ENCODE results near the gene ALPK1. TPM values are rescaled to one million over a fixed set of nuclear protein-coding genes. Genes with fewer than 3 reads are reported as not detected.

The ALPK1 gene
- total RNA-seq, 2 experiments from 2014 or later, result 3.8 to 4.4 TPM

DNA sequence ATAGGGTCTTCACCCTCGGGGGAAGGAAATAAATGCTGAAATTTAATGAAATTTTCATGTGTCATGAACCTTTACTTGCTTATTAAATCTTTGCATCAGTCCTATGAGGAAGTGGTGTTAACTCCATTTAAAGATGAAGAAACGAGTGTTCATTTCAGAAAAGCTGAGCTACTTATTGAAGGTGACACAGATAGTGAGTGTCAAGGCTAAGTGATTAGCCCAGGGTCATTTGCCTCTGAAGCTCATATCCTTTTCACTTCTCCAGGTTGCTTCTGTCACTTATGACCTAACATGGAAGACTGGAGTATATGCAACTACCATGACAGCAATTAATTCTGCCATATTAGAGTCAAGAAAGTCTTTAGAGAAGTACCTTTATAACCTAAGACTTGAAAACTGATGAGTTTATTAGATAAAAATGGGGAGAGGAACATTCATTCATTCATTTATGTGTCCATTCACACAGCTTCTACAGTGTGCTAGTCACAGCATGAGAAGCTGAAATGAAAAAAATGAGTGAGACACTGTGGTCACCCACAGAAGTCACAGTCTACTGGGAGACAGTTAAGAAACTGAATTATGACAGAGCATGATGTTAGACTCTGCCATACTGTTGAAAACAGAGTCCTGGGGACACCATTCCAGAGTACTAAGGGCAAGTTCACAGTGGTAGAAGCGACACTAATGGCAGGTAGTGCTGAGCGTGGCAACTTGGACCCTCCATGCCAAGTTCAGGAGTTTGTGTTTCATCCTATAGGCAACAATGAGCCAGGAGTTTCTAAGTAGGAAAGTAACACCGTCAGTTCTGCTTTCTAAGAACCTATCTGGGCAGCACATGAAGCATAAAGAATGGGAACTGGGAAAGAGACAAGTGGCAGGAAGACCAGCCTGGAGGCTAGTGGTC lies 21.3 kb downstream of the ALPK1 start:
- ChIA-PET POLR2A (no interaction called here), CTCF (interaction anchor here (1.3 kb wide), 1 partner anchor 206 kb away, joined by 3 read pairs; no protein-coding TSS in a partner anchor)

GRCh38 chr4:112321776-112322684 lies 24.9 kb downstream of the ALPK1 start:
- POLR2A ChIA-PET, result no interaction called here
- CTCF ChIA-PET, result interaction anchor here (1.0 to 2.3 kb wide), 3 partner anchors 22 to 222 kb away, joined by 3 to 5 read pairs (median 3); no protein-coding TSS in a partner anchor

DNA sequence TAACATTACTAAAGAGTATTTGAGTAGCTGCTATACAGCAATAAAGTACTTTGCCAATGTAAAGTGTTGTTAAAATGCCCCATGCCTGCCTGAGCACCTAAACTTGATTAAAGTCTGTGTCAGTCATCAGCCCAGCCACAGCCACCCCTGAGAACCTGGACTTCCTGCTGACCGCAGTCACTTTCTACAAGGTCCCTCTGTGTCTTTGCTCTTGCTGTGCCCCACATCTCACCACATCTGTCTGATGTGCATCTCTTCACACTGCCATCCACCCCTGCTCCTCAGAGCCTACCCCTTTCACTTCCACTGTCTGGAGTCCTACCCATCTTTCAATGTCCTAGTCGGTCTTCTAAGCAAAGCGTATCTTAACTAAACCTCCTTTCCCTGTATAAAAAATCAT lies 25.7 kb downstream of the ALPK1 start:
- POLR2A ChIA-PET, result no interaction called here

GRCh38 chr4:112325530-112325929 lies 28.4 kb downstream of the ALPK1 start:
- ChIA-PET POLR2A (no interaction called here), CTCF (interaction anchor here (0.7 to 0.9 kb wide), 3 partner anchors 25 to 200 kb away, joined by 3 to 4 read pairs (median 4); no protein-coding TSS in a partner anchor)

More for the DNA sequence above, 25.7 kb downstream of the ALPK1 start:
- CTCF ChIA-PET, result interaction anchor here (1.0 to 2.3 kb wide), 3 partner anchors 23 to 223 kb away, joined by 3 to 5 read pairs (median 3); no protein-coding TSS in a partner anchor

DNA sequence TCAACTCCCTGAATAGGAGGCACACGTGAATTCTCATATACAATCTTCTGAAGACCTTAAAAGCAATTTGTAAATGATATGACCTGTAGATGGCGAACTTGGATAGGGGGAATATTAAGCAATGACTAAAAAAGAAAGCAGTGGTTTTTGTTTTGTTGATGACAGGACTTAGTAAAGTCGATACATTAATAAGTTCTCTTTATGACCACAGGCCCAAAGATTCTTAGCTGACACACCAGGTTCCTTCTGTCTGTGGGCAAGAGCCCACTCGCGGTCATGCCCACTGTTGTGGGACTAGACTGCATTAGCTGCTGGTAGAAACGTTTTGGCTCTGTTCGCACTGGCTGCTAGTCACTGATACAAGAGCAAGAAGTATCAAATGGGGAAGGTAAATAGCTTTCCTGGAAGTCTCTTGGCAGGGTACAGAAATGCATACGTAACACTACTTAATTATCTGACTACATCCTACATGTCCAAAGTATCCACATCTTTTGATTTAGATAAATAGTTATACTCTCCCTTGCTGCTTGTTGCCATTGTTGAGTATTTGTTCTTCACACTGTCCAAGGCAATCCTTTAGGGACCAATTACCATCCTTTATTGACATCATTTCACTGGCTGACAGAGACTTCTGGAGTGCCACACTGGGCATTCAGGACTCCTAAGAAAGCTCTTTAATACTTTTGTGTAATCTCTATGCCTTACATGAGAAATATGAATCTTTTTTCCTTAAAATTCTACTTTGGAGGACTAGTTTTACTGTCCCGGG lies 31.0 kb downstream of the ALPK1 start:
- POLR2A ChIA-PET, result interaction anchor here (1.0 kb wide), 1 partner anchor 55 kb away, joined by 3 read pairs; no protein-coding TSS in a partner anchor

DNA sequence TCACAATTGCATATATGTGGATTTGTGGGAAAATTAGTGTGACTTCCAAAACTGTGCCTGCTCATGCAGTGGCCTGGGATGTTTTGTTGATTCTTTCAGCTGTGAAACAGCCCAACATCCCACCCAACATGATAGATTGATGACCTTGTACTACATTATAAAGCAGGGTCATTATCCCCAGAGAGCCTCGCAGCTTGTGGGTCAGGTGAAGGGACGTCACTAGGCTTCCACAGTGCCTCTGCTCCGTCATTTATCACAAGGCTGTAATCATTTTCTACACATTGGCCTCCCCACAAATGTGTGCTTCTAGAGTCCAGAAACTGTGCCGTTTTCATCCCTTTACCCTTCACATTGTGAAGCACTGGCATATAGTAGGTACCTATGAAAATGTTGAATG lies 31.6 kb downstream of the ALPK1 start:
- ChIA-PET POLR2A (no interaction called here), CTCF (interaction anchor here (0.8 to 1.9 kb wide), 3 partner anchors 191 to 196 kb away, joined by 3 to 10 read pairs (median 3); no protein-coding TSS in a partner anchor)

More for the DNA sequence above, 31.0 kb downstream of the ALPK1 start:
- CTCF ChIA-PET, result interaction anchor here (0.8 to 1.9 kb wide), 3 partner anchors 192 to 197 kb away, joined by 3 to 10 read pairs (median 3); no protein-coding TSS in a partner anchor

DNA sequence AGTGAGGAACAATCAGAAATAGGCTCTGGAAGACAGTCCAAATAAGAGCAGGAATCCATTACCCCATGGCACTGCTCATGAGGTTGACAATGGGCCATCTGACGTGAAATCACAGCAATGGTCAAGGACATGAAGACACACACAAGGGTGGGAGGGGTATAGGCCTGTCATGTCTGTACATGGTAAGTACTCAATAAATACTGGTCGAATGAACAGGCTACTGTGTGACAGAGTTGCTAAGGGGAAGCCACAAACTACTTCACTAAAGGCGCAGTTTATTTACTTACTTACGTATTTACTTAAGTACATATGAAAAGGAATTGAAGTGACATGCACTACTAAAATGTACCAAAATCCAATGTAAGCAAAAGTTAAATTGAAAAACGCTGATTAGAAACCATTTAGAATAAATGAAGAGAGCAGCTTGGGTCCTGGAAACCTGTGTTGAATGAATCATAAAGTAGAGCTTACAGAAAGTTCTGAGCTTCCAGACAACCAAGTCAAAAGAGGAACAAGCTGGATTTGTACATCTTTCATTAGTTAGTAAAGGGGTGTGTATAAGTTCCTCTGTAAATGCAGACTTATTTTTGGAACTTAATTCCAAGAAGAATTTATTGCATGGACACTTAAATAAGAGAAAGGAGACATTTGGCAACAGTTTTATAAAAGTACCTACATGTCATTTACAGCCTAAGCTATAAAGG lies 32.7 kb downstream of the ALPK1 start:
- POLR2A ChIA-PET, result no interaction called here

GRCh38 chr4:112330921-112331320 lies 33.8 kb downstream of the ALPK1 start:
- CTCF ChIA-PET, result interaction anchor here (1.0 kb wide), 1 partner anchor 193 kb away, joined by 3 read pairs; no protein-coding TSS in a partner anchor
- POLR2A ChIA-PET, result no interaction called here

More for the DNA sequence above, 32.7 kb downstream of the ALPK1 start:
- CTCF ChIA-PET, result no interaction called here

GRCh38 chr4:112332398-112332797 lies 35.2 kb downstream of the ALPK1 start:
- ChIA-PET POLR2A (no interaction called here), CTCF (interaction anchor here (1.3 kb wide), 1 partner anchor 192 kb away, joined by 3 read pairs; no protein-coding TSS in a partner anchor)

DNA sequence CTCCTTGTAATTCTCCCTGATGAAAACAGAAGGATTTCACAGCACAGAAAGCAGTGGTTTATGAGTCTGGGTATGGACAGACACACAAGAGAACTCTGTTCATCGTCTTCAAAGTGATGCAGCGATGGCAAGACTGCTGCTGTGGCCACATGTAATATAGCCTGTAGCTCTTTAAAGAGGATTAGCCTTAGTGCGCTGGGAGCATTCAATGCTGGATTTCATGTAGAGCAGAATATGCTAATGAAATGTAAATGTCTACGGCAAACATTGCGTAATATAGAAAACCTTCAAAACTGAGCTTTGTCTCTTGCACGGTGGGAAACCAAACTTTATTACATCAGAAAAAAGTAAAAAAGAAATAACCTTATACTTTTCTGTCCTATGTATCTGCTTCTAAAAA lies 42.9 kb downstream of the ALPK1 start:
- CTCF ChIA-PET, result interaction anchor here (0.6 kb wide), 1 partner anchor 349 kb away, joined by 3 read pairs; no protein-coding TSS in a partner anchor
- POLR2A ChIA-PET, result no interaction called here

DNA sequence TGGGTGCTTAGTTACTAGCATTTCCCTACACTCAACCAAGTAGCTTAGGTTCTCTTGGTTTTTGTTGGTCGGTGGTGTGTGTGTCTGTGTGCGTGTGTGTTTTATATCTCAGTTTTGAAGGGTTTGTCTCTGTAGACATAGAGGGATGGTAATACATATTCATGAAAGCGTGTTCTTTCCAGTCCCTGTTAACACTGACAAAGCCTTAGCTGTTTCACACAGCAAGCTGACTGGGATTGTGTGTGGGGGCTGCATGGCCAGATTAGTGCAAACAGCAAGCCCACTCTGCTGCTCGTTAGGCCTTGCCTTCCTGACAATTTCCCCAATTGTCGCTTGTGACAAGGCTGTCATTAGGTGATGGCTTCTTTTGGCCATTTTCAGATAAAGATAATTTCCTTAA lies 43.9 kb downstream of the ALPK1 start:
- POLR2A ChIA-PET, result no interaction called here
- CTCF ChIA-PET, result no interaction called here

- ChIA-PET POLR2A (no interaction called here), CTCF (no interaction called here)
Measured at GRCh38 chr4:112343330-112344080, 46.3 kb downstream of the ALPK1 start.

GRCh38 chr4:112348488-112349158 lies 51.5 kb downstream of the ALPK1 start:
- ChIA-PET POLR2A (no interaction called here), CTCF (no interaction called here)

DNA sequence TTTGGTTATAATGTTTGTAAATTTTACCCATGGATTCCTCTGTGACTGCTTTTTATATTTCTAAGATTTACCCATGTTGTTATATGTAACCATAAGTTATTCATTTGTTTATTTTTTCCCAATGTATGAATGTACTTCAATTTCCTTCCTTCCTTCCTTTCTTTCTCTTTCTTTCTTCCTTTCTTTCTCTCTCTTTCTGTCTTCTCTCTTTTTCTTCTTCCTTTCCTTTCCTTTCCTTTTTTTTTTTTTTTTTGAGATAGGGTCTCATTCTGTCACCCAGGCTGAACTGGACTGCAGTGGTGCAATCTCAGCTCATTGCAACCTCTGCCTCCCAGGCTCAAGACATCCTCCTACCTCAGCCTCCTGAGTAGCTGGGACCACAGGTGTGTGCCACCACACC lies 55.6 kb downstream of the ALPK1 start:
- ChIA-PET CTCF (no interaction called here), POLR2A (no interaction called here)

GRCh38 chr4:112355662-112356061 lies 58.5 kb downstream of the ALPK1 start:
- POLR2A ChIA-PET, result no interaction called here
- CTCF ChIA-PET, result no interaction called here

GRCh38 chr4:112357453-112357852 lies 60.3 kb downstream of the ALPK1 start:
- ChIA-PET POLR2A (no interaction called here), CTCF (no interaction called here)

GRCh38 chr4:112357897-112358296 lies 60.7 kb downstream of the ALPK1 start:
- ChIA-PET CTCF (no interaction called here), POLR2A (no interaction called here)

Measured in activated CD8-positive, alpha-beta memory T cell treated with anti-CD3 and anti-CD28 coated beads for 36 hours (primary cell).